Heart left ventricle (tissue), 16 donors: Measurements from ENCODE around the gene PSAT1. TPM values are rescaled to one million over a fixed set of nuclear protein-coding genes. Genes with fewer than 3 reads are reported as not detected.

Experiments
- ATAC-seq, 4 donors: fragments of 200-7000 bp; cut with Tn5 transposase; one replicate each; pipeline ENCODE4 v1.9.1; 2020 to 2022; ENCODE audit warnings: moderate library complexity in 4 of 4, mild to moderate bottlenecking in 3 of 4, moderate number of reproducible peaks in 1 of 4
- DNase-seq, 5 donors: peaks; one replicate each; pipeline ENCODE4 v3.0.0-alpha.2; 2020
- H3K27ac ChIP-seq, 12 donors: fragments of 200-600 bp; sonication (generic) in 4 of 12; one replicate each; pipeline versions ENCODE4 v1.5.0 to v1.8.0; 2016 to 2022; ENCODE audit warnings: mild to moderate bottlenecking in 2 of 12
- H3K27me3 ChIP-seq, 9 donors: fragments of 200-600 bp; sonication (generic) in 2 of 9; one replicate each; pipeline versions ENCODE4 v1.5.1 to v1.8.0; 2016 to 2022; ENCODE audit warnings: mild to moderate bottlenecking in 3 of 9
- H3K36me3 ChIP-seq, 9 donors: fragments of 200-600 bp; sonication (generic) in 2 of 9; one replicate each; pipeline versions ENCODE4 v1.5.0 to v1.8.0; 2018 to 2022; ENCODE audit warnings: mild to moderate bottlenecking in 2 of 9
- H3K4me1 ChIP-seq, 12 donors: fragments of 200-600 bp; sonication (generic) in 4 of 12; one replicate each; pipeline versions ENCODE4 v1.5.0 to v1.8.0; 2016 to 2022; ENCODE audit warnings: mild to moderate bottlenecking in 3 of 12
- H3K4me3 ChIP-seq, 12 donors: fragments of 200-600 bp; sonication (generic) in 4 of 12; one replicate each; pipeline versions ENCODE4 v1.5.0 to v1.8.0; 2017 to 2022; ENCODE audit warnings: mild to moderate bottlenecking in 9 of 12, moderate library complexity in 4 of 12
- H3K9me3 ChIP-seq, 12 donors: fragments of 200-600 bp; sonication (generic) in 4 of 12; one replicate each; pipeline versions ENCODE4 v1.5.0 to v1.8.0; 2016 to 2022; ENCODE audit warnings: mild to moderate bottlenecking in 1 of 12
- POLR2A ChIP-seq, 2 donors: fragments of 450-650 bp; IDR thresholded peaks; one replicate each; pipeline ENCODE4 v1.6.1; 2017; ENCODE audit warnings: antibody characterized with exemption in 2 of 2, mild to moderate bottlenecking in 2 of 2, moderate library complexity in 2 of 2
- WGBS, 4 donors: extraction: QIAGEN DNeasy Blood & Tissue Kit in 2 of 4; methylation state at CpG; one replicate each; pipeline versions ENCODE4 v1.1.5 to v1.1.7; 2013 to 2018; 5-methylcytosine and 5-hydroxymethylcytosine counted together
- intact Hi-C, 10 donors: fragments of 100-400 bp; cut with DNase I; formaldehyde crosslinking; loops; one replicate each; pipeline versions ENCODE4 v1.11.1 to v1.14.2; 2022
- polyA plus RNA-seq, 2 donors: library from polyadenylated mRNA; stranded (reverse); fragments of 200-250 nt; gene quantifications; one replicate each; pipeline ENCODE4 v1.2.3, GENCODE V29; 2013
- total RNA-seq, 9 donors: library from RNA; depleted of rRNA in 2 of 9; stranded (reverse); fragments of >200 nt in 2 of 9; fragmentation: NEBNext Ultra II Directional in 3 of 9; extraction: Animal tissue kit (Norgen Biotek cat#: 25700) in 3 of 9; gene quantifications; one replicate each; pipeline versions ENCODE4 v1.1.0 to v1.2.4, GENCODE V29; 2016 to 2023
- TF ChIP-seq, protein P1 (sequence below), 12 donors: fragments of 200-600 bp; sonication (generic) in 4 of 12; IDR thresholded peaks; one replicate each; pipeline versions ENCODE4 v1.5.0 to v1.8.0; 2018 to 2022; ENCODE audit warnings: antibody characterized with exemption in 12 of 12, mild to moderate bottlenecking in 5 of 12
- donor health status: ischemic (EF 13 %, LVEDD 7.1; RV severe dilation, severe dysfunction).
- donor health status: healthy with polysubstance abuse.
- donor health status: DM: no; HTN: yes; CAD: no.
- donor health status: DM: no; HTN: no; CAD: no.
- donor health status: ischemic (EF 25% LVEDD 6.9; RV normal size, moderate dysfunction).
- donor health status: ischemic (EF 25% LVEDD 5.7; RV mildly dilated, moderate dysfunction).
- donor health status: healthy.
- donor health status: DM: yes; HTN: yes; CAD: no.
- donor health status: ischemic (EF 35%, LVEDD 5.7; RV mildly dilated, moderate dysfunction).
- donor health status: nonischemic (EF 11% LVEDD 7.7; RV severe dilation, severe dysfunction).
- donor health status: DM: yes; HTN: yes; CAD: no.
- donor health status: PGD.
- donor health status: ischemic (EF 29% LVEDD 5.4; RV normal size, mild dysfunction).
- donor health status: nonischemic (EF 23%, LVEDD 6.1; RV moderate dilation, normal function).

PSAT1 gene
- total and polyA plus RNA-seq, 11 donors: 0.20 to 3.1 (median 0.62) TPM

DNA sequence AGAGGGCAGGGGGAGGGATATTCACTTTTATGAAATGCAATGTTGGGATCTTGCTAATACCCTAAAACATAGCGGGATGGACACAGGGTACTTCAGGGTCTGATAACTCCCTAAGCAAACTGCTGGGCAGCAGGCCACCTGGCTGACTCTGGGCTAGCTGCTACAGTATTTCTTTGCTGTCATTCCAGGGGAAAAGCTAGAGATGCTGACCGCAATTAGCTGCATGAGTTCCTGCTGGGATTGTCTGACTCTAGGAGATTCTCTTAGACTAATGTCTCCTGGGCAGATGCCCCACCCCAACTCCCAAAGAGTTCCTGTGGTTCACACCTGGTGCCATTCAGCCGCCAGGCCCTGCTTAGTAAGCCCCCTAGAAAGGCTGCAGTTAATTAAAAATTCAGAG is 69.9 kb downstream of the PSAT1 start:
- DNase-seq: no peak
- Histone ChIP-seq H3K27me3 (peaks cover 0 to 29% (median 0%) of the 10 kb centered on the region in 9 donors), H3K4me1 (no peaks in the 10 kb centered on the region), H3K9me3 (no peaks in the 10 kb centered on the region), H3K36me3 (no peaks in the 10 kb centered on the region), H3K4me3 (no peak overlapping the region), H3K27ac (no peak overlapping the region)
- no peak for TF ChIP-seq POLR2A (IDR thresholded peaks at IDR 0.05)
- TF ChIP-seq, protein P1, sequence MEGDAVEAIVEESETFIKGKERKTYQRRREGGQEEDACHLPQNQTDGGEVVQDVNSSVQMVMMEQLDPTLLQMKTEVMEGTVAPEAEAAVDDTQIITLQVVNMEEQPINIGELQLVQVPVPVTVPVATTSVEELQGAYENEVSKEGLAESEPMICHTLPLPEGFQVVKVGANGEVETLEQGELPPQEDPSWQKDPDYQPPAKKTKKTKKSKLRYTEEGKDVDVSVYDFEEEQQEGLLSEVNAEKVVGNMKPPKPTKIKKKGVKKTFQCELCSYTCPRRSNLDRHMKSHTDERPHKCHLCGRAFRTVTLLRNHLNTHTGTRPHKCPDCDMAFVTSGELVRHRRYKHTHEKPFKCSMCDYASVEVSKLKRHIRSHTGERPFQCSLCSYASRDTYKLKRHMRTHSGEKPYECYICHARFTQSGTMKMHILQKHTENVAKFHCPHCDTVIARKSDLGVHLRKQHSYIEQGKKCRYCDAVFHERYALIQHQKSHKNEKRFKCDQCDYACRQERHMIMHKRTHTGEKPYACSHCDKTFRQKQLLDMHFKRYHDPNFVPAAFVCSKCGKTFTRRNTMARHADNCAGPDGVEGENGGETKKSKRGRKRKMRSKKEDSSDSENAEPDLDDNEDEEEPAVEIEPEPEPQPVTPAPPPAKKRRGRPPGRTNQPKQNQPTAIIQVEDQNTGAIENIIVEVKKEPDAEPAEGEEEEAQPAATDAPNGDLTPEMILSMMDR (IDR thresholded peaks at IDR 0.05): no peak
- 84 to 94% (median 89%) methylated on average over 3 of the region's 3 CpGs for WGBS, 4 donors
- ATAC-seq: no peak
- intact Hi-C loops: loop anchor here in 3 of 10 donors (5.0 to 10.0 kb wide), 2 partner anchors 102 to 105 kb away; no protein-coding TSS in a partner anchor

GRCh38 chr9:78368236-78368635 is 71.3 kb downstream of the PSAT1 start:
- intact Hi-C loops: loop anchor here in 8 of 10 donors (2.0 to 10.0 kb wide), 4 partner anchors 103 to 107 kb away; no protein-coding TSS in a partner anchor
- Histone ChIP-seq H3K4me3 (no peak overlapping the region), H3K27ac (no peak overlapping the region), H3K36me3 (no peaks in the 10 kb centered on the region), H3K4me1 (no peaks in the 10 kb centered on the region), H3K9me3 (no peaks in the 10 kb centered on the region), H3K27me3 (peaks cover 0 to 36% (median 5%) of the 10 kb centered on the region in 9 donors)
- WGBS, 4 donors: 66 to 82% (median 78%) methylated on average over 6 of the region's 6 CpGs
- ATAC-seq: no peak
- TF ChIP-seq, protein P1 (IDR thresholded peaks at IDR 0.05): no peak
- TF ChIP-seq POLR2A (IDR thresholded peaks at IDR 0.05): no peak
- DNase-seq: no peak

- no peaks in the 10 kb centered on the region for H3K9me3 ChIP-seq
- ATAC-seq (peak in 3 of 4 donors; percentile 54 to 67 (median 56)), DNase-seq (peak; percentile 33 to 70 (median 44))
- H3K4me3 ChIP-seq: no peak overlapping the region
- no peak overlapping the region for H3K27ac ChIP-seq
- intact Hi-C loops: loop anchor here (2.0 to 10.0 kb wide), 4 partner anchors 105 to 109 kb away; no protein-coding TSS in a partner anchor
- H3K27me3 ChIP-seq: peaks cover 0 to 50% (median 8%) of the 10 kb centered on the region in 9 donors
- no peaks in the 10 kb centered on the region for H3K4me1 ChIP-seq
- WGBS, 4 donors: 29 to 32% (median 31%) methylated on average over 8 of the region's 8 CpGs
- TF ChIP-seq, protein P1 (IDR thresholded peaks at IDR 0.05): peak; percentile 45 to 78 (median 66)
- no peak for TF ChIP-seq POLR2A (IDR thresholded peaks at IDR 0.05)
- no peaks in the 10 kb centered on the region for H3K36me3 ChIP-seq
These were observed 72.8 kb downstream of the PSAT1 start for GRCh38 chr9:78369639-78370219.

GRCh38 chr9:78370991-78371390 is 74.1 kb downstream of the PSAT1 start:
- Histone ChIP-seq H3K27me3 (peaks cover 0 to 62% (median 12%) of the 10 kb centered on the region in 9 donors), H3K4me3 (no peak overlapping the region), H3K9me3 (no peaks in the 10 kb centered on the region), H3K27ac (no peak overlapping the region), H3K36me3 (no peaks in the 10 kb centered on the region), H3K4me1 (no peaks in the 10 kb centered on the region)
- intact Hi-C loops: loop anchor here in 2 of 10 donors (2.0 to 5.0 kb wide), 2 partner anchors 109 to 110 kb away; no protein-coding TSS in a partner anchor
- no peak for DNase-seq
- no peak for TF ChIP-seq POLR2A (IDR thresholded peaks at IDR 0.05)
- ATAC-seq: no peak
- WGBS, 4 donors: 67 to 83% (median 76%) methylated on average over 7 of the region's 7 CpGs
